ENCODE measurements around the gene RBM14. TPM values are rescaled to one million over a fixed set of nuclear protein-coding genes. Genes with fewer than 3 reads are reported as not detected.

RBM14 gene
- total and polyA plus RNA-seq, 2 donors (not counting 1 experiment from before 2014, with no cell fraction given): 13.2 to 27.6 TPM

- Histone ChIP-seq H3K4me3 (replicated peaks in 1 of 4; ENCODE audit: control extremely low read depth in 1 of 4, insufficient read depth in 1 of 4, low read depth in 3 of 4, low read length in 4 of 4) (peak overlapping the region; percentile 76 to 93 (median 88)), H3K4me2 (ENCODE audit: extremely low read depth, insufficient read depth, low read length) (peak overlapping the region; percentile 97), H3K36me3 (ENCODE audit: control insufficient read depth, insufficient read depth, low read length) (no peaks in the 10 kb centered on the region), H4K20me1 (ENCODE audit: control insufficient read depth, extremely low read depth, insufficient read depth, low read length) (no peaks in the 10 kb centered on the region), H3K9ac (ENCODE audit: insufficient read depth, low read length) (peak overlapping the region; percentile 84), H3K27me3 (ENCODE audit: control insufficient read depth, insufficient read depth, low read length) (no peaks in the 10 kb centered on the region), H3K79me2 (ENCODE audit: control insufficient read depth, insufficient read depth, low read length) (peaks cover 6% of the 10 kb centered on the region), H2AFZ (ENCODE audit: low read length) (peak overlapping the region; percentile 98), H3K27ac (ENCODE audit: insufficient read depth, low read length) (peak overlapping the region; percentile 87), H3K9me3 (ENCODE audit: control insufficient read depth, insufficient read depth, low read depth, low read length) (no peaks in the 10 kb centered on the region), H3K4me1 (ENCODE audit: control insufficient read depth, extremely low read depth, insufficient read depth, low read length) (no peaks in the 10 kb centered on the region)
- TF ChIP-seq EZH2 (IDR thresholded peaks at IDR 0.05; ENCODE audit: low read length, missing control alignments): no peak
- TF ChIP-seq CTCF (conservative IDR thresholded peaks at IDR 0.05 in 1 of 2, IDR thresholded peaks at IDR 0.05 in 1 of 2; ENCODE audit: low read depth in 1 of 2, low read length in 2 of 2): no peak
- no peak for DNase-seq (ENCODE audit: low read depth in 2 of 2)
Measured at GRCh38 chr11:66593650-66594049, 22.8 kb upstream of the RBM14 start.

DNA sequence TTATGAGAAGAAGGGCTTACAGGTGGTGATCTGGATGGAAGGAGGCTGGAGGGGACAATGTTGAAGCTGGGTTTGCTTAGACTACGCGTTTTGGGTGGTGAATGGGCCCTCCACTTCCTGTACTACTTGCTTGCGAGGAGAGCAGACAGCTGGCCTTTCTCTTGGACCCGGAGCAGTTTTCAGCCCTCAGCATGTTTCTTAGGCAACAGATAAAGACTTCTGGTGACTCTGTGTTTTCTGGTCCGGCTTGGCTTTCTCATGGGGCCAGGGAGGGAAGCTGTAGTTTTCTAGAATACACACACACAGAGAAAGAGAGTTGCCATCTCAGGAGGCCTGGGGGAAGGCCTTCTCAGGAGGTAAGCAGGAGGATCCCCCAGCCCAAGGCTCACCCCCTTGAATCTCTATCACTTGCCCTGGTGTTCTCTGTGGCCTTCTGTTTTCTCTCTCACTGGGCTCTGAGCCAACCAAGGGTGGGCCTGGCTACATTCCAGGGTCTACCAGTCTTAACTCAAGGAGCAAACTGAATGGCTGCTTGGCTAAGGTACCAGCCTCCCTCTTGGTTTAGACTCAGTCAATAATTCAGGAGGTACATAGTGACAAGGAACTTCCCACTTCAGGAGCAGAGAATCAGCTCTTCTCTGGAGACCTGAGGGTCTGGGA, 21.1 kb upstream of the RBM14 start:
- Histone ChIP-seq H3K9ac (ENCODE audit: insufficient read depth, low read length) (no peak overlapping the region), H3K9me3 (ENCODE audit: control insufficient read depth, insufficient read depth, low read depth, low read length) (no peaks in the 10 kb centered on the region), H3K4me2 (ENCODE audit: extremely low read depth, insufficient read depth, low read length) (no peak overlapping the region), H4K20me1 (ENCODE audit: control insufficient read depth, extremely low read depth, insufficient read depth, low read length) (no peaks in the 10 kb centered on the region), H3K27ac (ENCODE audit: insufficient read depth, low read length) (no peak overlapping the region), H3K4me3 (replicated peaks in 1 of 4; ENCODE audit: control extremely low read depth in 1 of 4, insufficient read depth in 1 of 4, low read depth in 3 of 4, low read length in 4 of 4) (peak overlapping the region in 1 of 4 experiments; percentile 34), H3K4me1 (ENCODE audit: control insufficient read depth, extremely low read depth, insufficient read depth, low read length) (no peaks in the 10 kb centered on the region), H3K36me3 (ENCODE audit: control insufficient read depth, insufficient read depth, low read length) (peaks cover 5% of the 10 kb centered on the region), H3K79me2 (ENCODE audit: control insufficient read depth, insufficient read depth, low read length) (peaks cover 6% of the 10 kb centered on the region), H2AFZ (ENCODE audit: low read length) (no peak overlapping the region), H3K27me3 (ENCODE audit: control insufficient read depth, insufficient read depth, low read length) (no peaks in the 10 kb centered on the region)
- DNase-seq (ENCODE audit: low read depth in 2 of 2): peak; percentile 57 to 87
- no peak for TF ChIP-seq CTCF (conservative IDR thresholded peaks at IDR 0.05 in 1 of 2, IDR thresholded peaks at IDR 0.05 in 1 of 2; ENCODE audit: low read depth in 1 of 2, low read length in 2 of 2)
- no peak for TF ChIP-seq EZH2 (IDR thresholded peaks at IDR 0.05; ENCODE audit: low read length, missing control alignments)

- no peaks in the 10 kb centered on the region for H4K20me1 ChIP-seq (ENCODE audit: control insufficient read depth, extremely low read depth, insufficient read depth, low read length)
- TF ChIP-seq EZH2 (IDR thresholded peaks at IDR 0.05; ENCODE audit: low read length, missing control alignments) (no peak), CTCF (conservative IDR thresholded peaks at IDR 0.05 in 1 of 2, IDR thresholded peaks at IDR 0.05 in 1 of 2; ENCODE audit: low read depth in 1 of 2, low read length in 2 of 2) (no peak)
- H3K79me2 ChIP-seq (ENCODE audit: control insufficient read depth, insufficient read depth, low read length): no peaks in the 10 kb centered on the region
- H3K36me3 ChIP-seq (ENCODE audit: control insufficient read depth, insufficient read depth, low read length): peaks cover 8% of the 10 kb centered on the region
- no peak overlapping the region for H3K4me2 ChIP-seq (ENCODE audit: extremely low read depth, insufficient read depth, low read length)
- DNase-seq (ENCODE audit: low read depth in 2 of 2): no peak
- H3K27me3 ChIP-seq (ENCODE audit: control insufficient read depth, insufficient read depth, low read length): no peaks in the 10 kb centered on the region
- H3K27ac ChIP-seq (ENCODE audit: insufficient read depth, low read length): no peak overlapping the region
- no peaks in the 10 kb centered on the region for H3K9me3 ChIP-seq (ENCODE audit: control insufficient read depth, insufficient read depth, low read depth, low read length)
- peaks cover 6% of the 10 kb centered on the region for H3K4me1 ChIP-seq (ENCODE audit: control insufficient read depth, extremely low read depth, insufficient read depth, low read length)
- H3K4me3 ChIP-seq (replicated peaks in 1 of 4; ENCODE audit: control extremely low read depth in 1 of 4, insufficient read depth in 1 of 4, low read depth in 3 of 4, low read length in 4 of 4): no peak overlapping the region
- no peak overlapping the region for H2AFZ ChIP-seq (ENCODE audit: low read length)
- H3K9ac ChIP-seq (ENCODE audit: insufficient read depth, low read length): no peak overlapping the region
Measured at GRCh38 chr11:66598993-66599392, 17.4 kb upstream of the RBM14 start.

All from fibroblast of lung (primary cell).